Non-pigmented ciliary epithelial cell (primary cell): ENCODE data around the gene CXCL3.

Experiments used
- DNase-seq: peaks from one replicate; pipeline ENCODE4 v3.0.0-alpha.2; 2010; ENCODE audit warnings: low read depth

Gene CXCL3

GRCh38 chr4:74014332-74014731 is 24.2 kb downstream of the CXCL3 start:
- no peak for DNase-seq

GRCh38 chr4:74013264-74013663 is 25.2 kb downstream of the CXCL3 start:
- DNase-seq, result no peak

DNA sequence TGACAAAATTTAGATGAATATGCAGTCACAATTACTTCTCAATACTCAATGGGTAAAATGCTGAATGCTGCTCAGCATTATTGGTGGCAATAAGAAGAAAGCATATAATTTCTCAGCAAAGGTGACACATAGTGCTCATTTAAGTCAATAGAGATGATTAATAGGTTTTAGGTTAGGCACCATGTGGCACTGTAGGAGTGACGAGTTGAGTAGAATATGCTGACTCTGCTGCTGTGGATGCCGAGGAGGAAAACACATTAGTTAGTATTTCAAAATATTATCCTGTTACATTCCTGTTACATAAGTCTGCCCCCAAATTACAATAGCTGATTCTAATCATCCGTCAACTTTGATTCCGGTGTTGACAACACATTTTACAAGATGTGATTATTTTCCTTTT is 26.4 kb downstream of the CXCL3 start:
- DNase-seq, result no peak

GRCh38 chr4:74009307-74009706 is 29.2 kb downstream of the CXCL3 start:
- DNase-seq, result no peak

DNA sequence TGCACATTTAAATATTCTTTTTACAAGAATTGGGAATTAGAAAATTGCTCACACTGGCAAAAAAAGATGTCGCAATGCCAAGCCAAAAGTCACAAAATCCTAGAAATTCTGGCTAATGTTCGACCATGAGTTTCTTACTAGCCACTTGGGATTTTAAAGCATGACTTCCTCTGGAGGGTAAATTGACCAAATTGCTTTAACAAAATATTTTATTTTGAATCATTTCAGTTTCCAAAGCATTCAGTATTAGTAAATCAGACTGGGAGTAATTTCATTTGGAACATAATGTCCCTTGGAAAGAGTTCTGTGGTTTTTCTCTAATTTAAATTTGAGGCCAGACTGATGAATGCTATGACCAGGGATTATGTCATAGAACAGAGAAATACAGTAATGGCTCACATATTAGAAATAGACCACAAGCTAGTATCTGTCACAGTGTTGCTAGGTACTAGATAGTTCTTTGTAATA is 32.4 kb downstream of the CXCL3 start:
- DNase-seq, result peak; percentile 41

DNA sequence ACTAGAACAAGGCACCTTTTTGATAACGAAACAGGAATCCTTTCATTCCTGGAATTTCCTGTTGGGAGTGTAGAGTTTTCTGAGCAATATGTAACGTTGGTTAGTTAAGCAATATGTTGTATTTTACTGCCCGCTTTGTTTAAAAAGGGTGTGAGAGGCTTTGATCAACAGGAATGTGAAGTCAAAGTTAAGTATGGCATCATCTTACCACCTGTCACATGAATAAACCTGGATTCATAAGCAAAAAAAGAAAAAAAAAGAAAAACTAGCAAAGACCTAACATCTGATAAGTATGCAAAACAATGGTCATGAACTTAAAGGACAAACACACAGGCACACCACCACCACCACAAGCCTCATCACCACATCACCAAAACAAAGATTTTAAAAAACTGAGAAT is 33.0 kb downstream of the CXCL3 start:
- no peak for DNase-seq

DNA sequence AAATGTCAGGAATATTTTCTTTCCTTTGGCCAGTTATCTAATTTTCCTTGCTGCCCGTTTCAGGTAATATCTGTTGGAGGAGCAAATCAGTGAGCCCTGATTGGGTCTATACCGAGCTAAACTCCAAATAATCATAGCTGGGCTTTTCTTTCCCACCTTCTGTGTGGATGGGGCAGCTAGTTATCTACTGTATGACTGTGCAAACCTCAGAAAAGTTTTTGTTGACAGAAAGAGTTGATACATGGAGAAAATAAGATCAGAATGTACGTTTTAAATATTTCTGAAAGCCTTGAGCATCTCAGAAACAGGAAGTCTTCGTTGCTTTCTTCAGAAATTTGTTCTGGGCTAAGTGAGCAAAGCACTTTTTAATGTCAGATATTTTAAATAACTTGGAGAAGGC is 33.8 kb downstream of the CXCL3 start:
- no peak for DNase-seq

DNA sequence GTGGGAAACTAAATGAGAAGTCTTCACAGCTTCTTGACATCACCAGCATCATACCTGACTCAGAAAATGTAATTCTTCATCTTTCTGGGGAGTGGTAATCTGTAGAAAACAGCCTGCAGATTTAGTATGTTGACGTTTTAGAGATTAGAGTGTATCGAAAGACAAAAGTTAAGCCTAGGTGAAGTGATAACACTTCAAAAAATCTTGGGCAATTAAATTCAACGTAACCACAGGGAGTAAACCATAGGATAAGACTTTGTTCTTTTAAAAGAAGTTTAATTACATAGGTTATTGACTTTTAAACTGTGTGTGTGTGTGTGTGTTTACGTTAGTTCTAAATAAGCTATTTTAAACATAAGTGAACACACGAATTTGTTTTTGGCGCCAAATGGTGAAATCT is 38.2 kb downstream of the CXCL3 start:
- DNase-seq, result no peak

DNA sequence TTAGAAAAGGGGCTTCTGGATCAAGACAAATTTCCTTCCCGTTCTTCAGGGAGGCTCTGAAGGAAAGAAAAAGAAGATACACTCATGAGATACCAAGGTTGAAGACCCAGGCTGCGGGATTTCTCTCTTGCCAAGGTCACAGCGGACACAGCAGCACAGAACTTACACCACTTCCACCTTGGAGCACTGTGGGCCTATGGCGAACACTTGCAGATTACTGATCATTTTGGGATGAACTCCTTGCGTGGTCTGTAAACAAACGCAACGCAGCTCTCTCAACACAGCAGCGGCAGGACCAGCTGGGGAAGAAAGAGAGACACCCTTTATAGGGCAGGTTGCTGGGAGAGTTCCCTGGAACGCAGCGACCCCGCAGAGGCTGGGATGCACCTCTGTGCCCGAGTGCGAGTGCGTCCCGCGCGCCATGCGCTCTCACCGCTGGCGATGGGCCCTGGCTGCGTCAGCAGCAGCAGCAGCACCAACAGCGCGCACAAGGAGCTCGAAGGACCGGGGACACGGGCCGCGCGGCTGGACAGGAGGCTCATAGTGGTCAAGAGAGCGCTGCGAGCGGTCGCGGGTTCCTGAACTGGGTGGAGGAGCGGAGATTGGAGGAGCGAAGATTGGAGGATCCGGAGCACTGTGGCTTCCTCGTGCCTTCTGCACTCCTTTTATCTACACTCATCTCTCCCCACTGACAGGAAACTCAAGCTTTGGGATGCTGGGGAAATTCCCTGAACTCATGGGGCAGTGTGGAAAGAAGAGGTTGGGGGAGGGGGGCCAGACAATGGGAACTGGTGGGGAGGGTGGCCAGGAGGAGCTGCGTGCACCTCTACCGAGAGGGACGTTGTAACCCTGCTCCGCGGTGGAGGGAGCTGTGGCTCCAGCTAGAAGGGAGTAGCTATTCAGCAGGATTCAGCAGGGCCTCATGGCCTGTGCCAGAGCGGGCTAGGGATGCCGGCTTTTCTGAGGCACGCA is 40.2 kb downstream of the CXCL3 start, which contains the start of gene CXCL5:
Gene CXCL5, minus strand, starts transcription at position 638 of the 972 bp plus-strand sequence. Its CDS starts 96 bp downstream, at position 542.
- no peak for DNase-seq

DNA sequence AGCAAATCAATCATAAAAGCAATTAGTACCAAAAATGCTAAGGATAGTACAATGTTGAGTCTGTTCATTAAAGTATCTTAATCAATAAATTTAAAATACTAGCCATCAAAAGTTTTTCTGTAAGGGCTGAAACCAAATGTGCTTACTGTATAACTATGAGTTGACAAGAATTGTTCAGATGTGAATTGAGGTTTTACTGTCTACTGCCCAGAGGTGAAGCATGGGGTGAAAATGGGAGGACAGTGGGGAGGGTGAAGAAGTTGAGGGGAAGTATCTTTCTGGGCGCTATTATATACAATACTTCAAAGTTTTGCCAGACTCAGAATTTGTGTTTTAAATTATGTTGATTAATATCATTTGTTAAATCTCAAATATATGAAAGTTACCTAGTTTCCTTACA is 46.4 kb downstream of the CXCL3 start:
- DNase-seq, result no peak

- DNase-seq, result no peak
These were observed 46.8 kb downstream of the CXCL3 start for GRCh38 chr4:73991742-73992000.

DNA sequence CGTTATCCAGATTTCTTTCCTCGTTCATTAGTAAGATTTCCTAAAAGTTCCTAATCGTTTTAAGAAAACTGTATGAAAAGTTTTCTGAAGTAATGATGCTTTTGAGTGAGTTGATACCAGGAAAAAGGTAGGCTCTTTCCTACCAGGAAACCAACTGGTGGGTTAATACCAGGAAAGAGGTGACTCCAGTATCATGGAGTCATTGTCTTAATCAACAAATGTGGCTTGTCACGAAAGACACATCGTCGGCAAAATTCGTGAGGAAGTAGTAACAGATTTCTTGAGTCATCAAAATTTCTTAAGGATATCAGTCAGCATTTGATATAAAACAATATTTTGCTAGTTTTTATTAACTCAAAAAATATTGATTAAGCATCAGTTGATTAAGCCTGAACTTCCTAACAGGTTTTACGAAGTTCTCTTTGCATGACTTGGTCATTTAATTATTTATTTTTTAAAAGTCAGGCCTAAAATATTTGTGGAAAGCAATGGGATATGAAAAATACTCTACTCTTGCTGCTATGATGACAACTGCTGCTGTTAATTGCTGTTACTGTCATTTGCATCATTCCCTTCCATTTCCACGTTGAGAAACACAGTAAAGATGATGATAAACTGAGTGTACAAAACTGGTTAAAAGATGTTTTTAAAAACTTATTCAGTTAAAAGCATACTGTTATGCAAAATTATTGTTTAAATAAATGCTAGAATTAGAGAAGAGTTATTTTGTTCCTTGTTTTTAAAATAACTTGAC is 47.3 kb downstream of the CXCL3 start:
- no peak for DNase-seq

GRCh38 chr4:73989928-73990327 is 48.6 kb downstream of the CXCL3 start:
- no peak for DNase-seq

DNA sequence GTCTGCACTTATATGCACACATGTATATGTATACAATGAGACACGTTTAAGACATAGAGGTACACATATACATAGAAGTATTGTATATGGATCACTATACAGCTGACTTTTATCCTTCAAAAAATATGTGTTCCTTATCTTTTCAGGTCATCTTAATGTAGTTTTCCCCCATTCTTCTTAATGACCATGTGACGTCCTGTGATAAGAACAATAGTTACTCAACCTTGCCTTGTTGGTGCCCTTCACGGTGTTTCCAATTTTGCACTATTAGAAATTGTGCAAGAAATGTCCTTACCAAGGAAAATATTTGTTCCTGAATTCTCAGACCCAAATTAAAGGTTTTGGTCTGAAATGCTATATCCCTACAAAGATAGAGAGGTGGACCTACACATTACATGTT is 49.5 kb downstream of the CXCL3 start:
- DNase-seq, result no peak

DNA sequence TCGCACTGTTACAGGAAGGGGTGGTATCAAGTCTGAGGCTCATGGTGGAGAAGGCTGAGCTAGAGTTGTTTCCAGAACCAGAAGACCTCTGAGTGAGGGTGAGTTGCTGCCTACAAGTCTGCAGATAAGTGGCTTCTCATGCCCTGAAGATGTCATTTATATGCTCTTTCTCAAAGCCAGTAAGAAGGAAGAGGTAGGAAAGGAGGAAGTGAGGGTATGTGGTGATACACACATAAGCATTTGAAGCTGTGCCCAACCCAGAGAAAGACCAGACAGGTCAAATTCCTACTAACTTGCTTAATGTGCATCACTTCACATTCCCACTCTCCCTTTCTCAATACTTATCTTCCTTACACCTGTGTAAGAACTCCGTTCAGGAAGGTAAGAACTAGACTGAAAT is 50.4 kb downstream of the CXCL3 start, which contains the start of gene PPBP:
Gene PPBP, minus strand, starts transcription at position 130 of the 400 bp plus-strand sequence. Its CDS starts 87 bp downstream, at position 43.
- DNase-seq, result no peak
